ENCODE data around the gene ATAD3A.
A peak's percentile ranks its signal among the peaks of the same experiment; 100 is the strongest.

ATAD3A gene

DNA sequence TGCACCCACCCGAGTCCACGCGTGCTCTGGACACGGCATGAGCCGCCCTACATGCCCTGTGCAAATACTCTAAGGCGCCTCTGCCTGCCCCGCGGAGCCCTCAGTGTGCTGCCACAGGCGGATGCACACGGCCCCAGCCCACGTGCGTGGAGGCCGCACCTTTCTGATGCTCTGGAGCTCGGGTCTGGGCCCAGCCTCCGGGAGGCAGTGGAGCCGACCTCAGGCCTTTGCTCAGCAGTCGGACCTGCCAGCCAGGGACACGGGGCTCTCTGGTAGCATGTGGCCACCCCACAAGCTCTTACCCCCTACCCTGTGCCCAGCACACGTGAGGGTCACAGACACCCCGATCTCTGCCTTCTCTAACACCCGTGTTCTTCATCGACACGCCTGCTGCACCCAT lies 26.4 kb downstream of the ATAD3A start:
- TF ChIP-seq, protein P1, sequence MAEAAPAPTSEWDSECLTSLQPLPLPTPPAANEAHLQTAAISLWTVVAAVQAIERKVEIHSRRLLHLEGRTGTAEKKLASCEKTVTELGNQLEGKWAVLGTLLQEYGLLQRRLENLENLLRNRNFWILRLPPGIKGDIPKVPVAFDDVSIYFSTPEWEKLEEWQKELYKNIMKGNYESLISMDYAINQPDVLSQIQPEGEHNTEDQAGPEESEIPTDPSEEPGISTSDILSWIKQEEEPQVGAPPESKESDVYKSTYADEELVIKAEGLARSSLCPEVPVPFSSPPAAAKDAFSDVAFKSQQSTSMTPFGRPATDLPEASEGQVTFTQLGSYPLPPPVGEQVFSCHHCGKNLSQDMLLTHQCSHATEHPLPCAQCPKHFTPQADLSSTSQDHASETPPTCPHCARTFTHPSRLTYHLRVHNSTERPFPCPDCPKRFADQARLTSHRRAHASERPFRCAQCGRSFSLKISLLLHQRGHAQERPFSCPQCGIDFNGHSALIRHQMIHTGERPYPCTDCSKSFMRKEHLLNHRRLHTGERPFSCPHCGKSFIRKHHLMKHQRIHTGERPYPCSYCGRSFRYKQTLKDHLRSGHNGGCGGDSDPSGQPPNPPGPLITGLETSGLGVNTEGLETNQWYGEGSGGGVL (tag by site-specific recombination; IDR thresholded peaks at IDR 0.05): no peak
- TF ChIP-seq ZSCAN30 (tag by site-specific recombination; IDR thresholded peaks at IDR 0.05): no peak
- TF ChIP-seq HOXC10 (CRISPR knock-in tag; IDR thresholded peaks at IDR 0.05): no peak
- TF ChIP-seq PBX3 (CRISPR knock-in tag; IDR thresholded peaks at IDR 0.05): no peak
- TF ChIP-seq ZNF76 (tag by site-specific recombination; IDR thresholded peaks at IDR 0.05; ENCODE audit: borderline replicate concordance, low read depth): no peak
- no peak for TF ChIP-seq OVOL3 (tag by site-specific recombination; IDR thresholded peaks at IDR 0.05)
- no peak for TF ChIP-seq ZNF112 (tag by site-specific recombination; IDR thresholded peaks at IDR 0.05)
- no peak for TF ChIP-seq ZNF660 (tag by site-specific recombination; IDR thresholded peaks at IDR 0.05)
- TF ChIP-seq ZNF221 (tag by site-specific recombination; IDR thresholded peaks at IDR 0.05; ENCODE audit: borderline replicate concordance): no peak
- no peak for TF ChIP-seq ZNF639 (tag by site-specific recombination; IDR thresholded peaks at IDR 0.05)
- TF ChIP-seq ZNF341 (tag by site-specific recombination; IDR thresholded peaks at IDR 0.05; ENCODE audit: low read depth): no peak
- ChIA-PET CTCF (interaction anchor here (0.6 to 0.9 kb wide), 2 partner anchors 127 to 190 kb away, joined by 3 to 4 read pairs; no protein-coding TSS in a partner anchor), POLR2A (no interaction called here)
- no peaks in the 10 kb centered on the region for H3K9me3 ChIP-seq (ENCODE audit: control insufficient read depth, insufficient read depth, low read depth, low read length)
- H3K4me1 ChIP-seq (ENCODE audit: control insufficient read depth, insufficient read depth, low read length): no peaks in the 10 kb centered on the region
- H3K36me3 ChIP-seq (ENCODE audit: control insufficient read depth in 2 of 2, insufficient read depth in 1 of 2, low read length in 2 of 2): peaks cover 0 to 62% of the 10 kb centered on the region in 2 experiments; a peak in 1 of 3 replicates
- H3K4me3 ChIP-seq (ENCODE audit: low read depth, low read length): no peak overlapping the region
- no peak overlapping the region for H3K27ac ChIP-seq (ENCODE audit: extremely low read depth, low read depth, low read length)

- Histone ChIP-seq H3K27ac (ENCODE audit: extremely low read depth, low read depth, low read length) (no peak overlapping the region), H3K36me3 (ENCODE audit: control insufficient read depth in 2 of 2, insufficient read depth in 1 of 2, low read length in 2 of 2) (peaks cover 0 to 67% of the 10 kb centered on the region in 2 experiments; a peak in 1 of 3 replicates), H3K4me3 (ENCODE audit: low read depth, low read length) (no peak overlapping the region), H3K4me1 (ENCODE audit: control insufficient read depth, insufficient read depth, low read length) (no peaks in the 10 kb centered on the region), H3K9me3 (ENCODE audit: control insufficient read depth, insufficient read depth, low read depth, low read length) (no peaks in the 10 kb centered on the region)
- ChIA-PET CTCF (no interaction called here), POLR2A (no interaction called here)
- TF ChIP-seq GLIS1 (tag by site-specific recombination; IDR thresholded peaks at IDR 0.05): no peak
- TF ChIP-seq ZNF157 (tag by site-specific recombination; IDR thresholded peaks at IDR 0.05): peak; percentile 34; the same call in 1 of the 2 replicates
- no peak for TF ChIP-seq ZNF335 (tag by site-specific recombination; conservative IDR thresholded peaks at IDR 0.05)
- TF ChIP-seq GLIS2 (tag by site-specific recombination; IDR thresholded peaks at IDR 0.05): 0 out of 2 replicates have a peak, but pooled peaks have one; percentile 13
These were observed 27.0 kb downstream of the ATAD3A start for GRCh38 chr1:1538989-1539309.

GRCh38 chr1:1539310-1540089 lies 27.5 kb downstream of the ATAD3A start:
- H3K36me3 ChIP-seq (ENCODE audit: control insufficient read depth in 2 of 2, insufficient read depth in 1 of 2, low read length in 2 of 2): peaks cover 0 to 66% of the 10 kb centered on the region in 2 experiments; a peak in 1 of 3 replicates
- no peaks in the 10 kb centered on the region for H3K9me3 ChIP-seq (ENCODE audit: control insufficient read depth, insufficient read depth, low read depth, low read length)
- no peak overlapping the region for H3K4me3 ChIP-seq (ENCODE audit: low read depth, low read length)
- CTCF ChIA-PET: no interaction called here
- H3K27ac ChIP-seq (ENCODE audit: extremely low read depth, low read depth, low read length): no peak overlapping the region
- no peaks in the 10 kb centered on the region for H3K4me1 ChIP-seq (ENCODE audit: control insufficient read depth, insufficient read depth, low read length)
- POLR2A ChIA-PET: no interaction called here
- TF ChIP-seq ZNF600 (tag by site-specific recombination; IDR thresholded peaks at IDR 0.05) (no peak), ZNF266 (tag by site-specific recombination; IDR thresholded peaks at IDR 0.05; ENCODE audit: low read depth) (no peak), ZBTB48 (tag by site-specific recombination; IDR thresholded peaks at IDR 0.05) (no peak), ZNF350 (tag by site-specific recombination; IDR thresholded peaks at IDR 0.05) (no peak), ZNF530 (tag by site-specific recombination; IDR thresholded peaks at IDR 0.05; ENCODE audit: low read depth) (no peak), ZNF521 (tag by site-specific recombination; IDR thresholded peaks at IDR 0.05) (no peak), ZNF654 (tag by site-specific recombination; IDR thresholded peaks at IDR 0.05; ENCODE audit: low read depth) (no peak)
- TF ChIP-seq, protein P2, sequence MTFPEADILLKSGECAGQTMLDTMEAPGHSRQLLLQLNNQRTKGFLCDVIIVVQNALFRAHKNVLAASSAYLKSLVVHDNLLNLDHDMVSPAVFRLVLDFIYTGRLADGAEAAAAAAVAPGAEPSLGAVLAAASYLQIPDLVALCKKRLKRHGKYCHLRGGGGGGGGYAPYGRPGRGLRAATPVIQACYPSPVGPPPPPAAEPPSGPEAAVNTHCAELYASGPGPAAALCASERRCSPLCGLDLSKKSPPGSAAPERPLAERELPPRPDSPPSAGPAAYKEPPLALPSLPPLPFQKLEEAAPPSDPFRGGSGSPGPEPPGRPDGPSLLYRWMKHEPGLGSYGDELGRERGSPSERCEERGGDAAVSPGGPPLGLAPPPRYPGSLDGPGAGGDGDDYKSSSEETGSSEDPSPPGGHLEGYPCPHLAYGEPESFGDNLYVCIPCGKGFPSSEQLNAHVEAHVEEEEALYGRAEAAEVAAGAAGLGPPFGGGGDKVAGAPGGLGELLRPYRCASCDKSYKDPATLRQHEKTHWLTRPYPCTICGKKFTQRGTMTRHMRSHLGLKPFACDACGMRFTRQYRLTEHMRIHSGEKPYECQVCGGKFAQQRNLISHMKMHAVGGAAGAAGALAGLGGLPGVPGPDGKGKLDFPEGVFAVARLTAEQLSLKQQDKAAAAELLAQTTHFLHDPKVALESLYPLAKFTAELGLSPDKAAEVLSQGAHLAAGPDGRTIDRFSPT (tag by site-specific recombination; IDR thresholded peaks at IDR 0.05): no peak
- TF ChIP-seq, protein P3, sequence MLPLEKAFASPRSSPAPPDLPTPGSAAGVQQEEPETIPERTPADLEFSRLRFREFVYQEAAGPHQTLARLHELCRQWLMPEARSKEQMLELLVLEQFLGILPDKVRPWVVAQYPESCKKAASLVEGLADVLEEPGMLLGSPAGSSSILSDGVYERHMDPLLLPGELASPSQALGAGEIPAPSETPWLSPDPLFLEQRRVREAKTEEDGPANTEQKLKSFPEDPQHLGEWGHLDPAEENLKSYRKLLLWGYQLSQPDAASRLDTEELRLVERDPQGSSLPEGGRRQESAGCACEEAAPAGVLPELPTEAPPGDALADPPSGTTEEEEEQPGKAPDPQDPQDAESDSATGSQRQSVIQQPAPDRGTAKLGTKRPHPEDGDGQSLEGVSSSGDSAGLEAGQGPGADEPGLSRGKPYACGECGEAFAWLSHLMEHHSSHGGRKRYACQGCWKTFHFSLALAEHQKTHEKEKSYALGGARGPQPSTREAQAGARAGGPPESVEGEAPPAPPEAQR (tag by site-specific recombination; IDR thresholded peaks at IDR 0.05): no peak
